Activated T-helper 9 cell treated with anti-CD3 and anti-CD28 coated beads, Interleukin-2, amount 50 U/mL, for 16 hours (primary cell): Measurements from ENCODE around the gene ZNF365.
"Not testable (repeated sequence)": the region's sequence is repeated elsewhere in the genome, so short reads cannot be mapped to it uniquely, and the experiment has no call there.

ENCODE experiments used
- DNase-seq: peaks from one replicate; pipeline ENCODE4 v3.0.0-alpha.2; 2020; ENCODE audit warnings: low read depth

The ZNF365 gene

DNA sequence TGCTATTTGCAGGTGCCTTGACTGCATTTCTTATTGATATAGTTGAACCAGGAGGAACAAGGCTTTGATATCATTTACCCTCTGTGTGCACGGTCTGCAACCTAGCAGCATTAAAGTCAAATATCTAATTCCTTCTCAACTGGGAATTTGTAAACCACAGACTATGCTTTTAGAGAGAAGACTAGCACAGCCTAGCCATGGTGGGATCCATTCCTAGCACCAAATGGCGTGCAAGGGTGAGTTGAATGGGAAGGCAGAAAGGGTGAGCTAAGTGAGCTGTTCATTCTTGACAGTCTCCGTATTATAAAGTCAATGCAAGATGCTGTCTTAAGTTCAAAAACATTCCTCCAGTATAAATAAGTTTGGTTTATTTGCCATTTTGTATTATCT lies 2.9 kb downstream of the ZNF365 start:
- DNase-seq: no peak

DNA sequence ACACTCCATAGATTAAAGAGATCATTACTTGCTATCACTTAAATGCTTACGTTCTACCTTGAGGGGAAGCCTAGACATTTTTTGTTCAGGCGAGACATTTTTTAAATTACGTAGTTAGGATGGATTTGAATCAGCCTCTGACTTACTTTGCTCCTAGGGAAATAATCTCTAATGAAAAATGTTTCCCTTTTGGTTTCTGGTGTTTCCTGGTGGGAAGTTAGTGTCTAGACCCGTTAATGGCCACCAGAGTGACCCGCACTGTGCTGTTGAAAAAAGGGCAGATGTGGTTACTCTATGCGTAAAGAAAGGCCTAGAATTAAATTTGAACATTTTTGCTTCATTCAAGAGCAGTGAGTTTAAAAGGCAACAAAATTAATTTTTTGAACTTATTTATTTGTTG lies 3.8 kb downstream of the ZNF365 start:
- DNase-seq: no peak

DNA sequence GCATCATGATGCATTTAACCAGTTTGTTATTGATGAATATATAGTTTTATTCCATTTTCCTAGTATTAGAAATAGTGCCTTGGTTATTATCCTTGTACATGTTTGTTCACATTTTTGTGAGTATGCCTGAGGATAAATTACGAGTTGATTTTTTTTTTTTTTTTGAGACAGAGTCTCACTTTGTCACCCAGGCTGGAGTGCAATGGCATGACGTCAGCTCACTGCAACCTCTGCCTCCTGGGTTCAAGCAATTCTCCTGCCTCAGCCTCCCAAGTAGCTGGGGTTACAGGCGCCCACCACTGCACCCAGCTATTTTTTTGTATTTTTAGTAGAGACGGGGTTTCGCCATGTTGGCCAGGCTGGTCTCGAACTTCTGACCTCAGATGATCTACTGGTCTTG lies 4.7 kb downstream of the ZNF365 start:
- not testable (repeated sequence) for DNase-seq

DNA sequence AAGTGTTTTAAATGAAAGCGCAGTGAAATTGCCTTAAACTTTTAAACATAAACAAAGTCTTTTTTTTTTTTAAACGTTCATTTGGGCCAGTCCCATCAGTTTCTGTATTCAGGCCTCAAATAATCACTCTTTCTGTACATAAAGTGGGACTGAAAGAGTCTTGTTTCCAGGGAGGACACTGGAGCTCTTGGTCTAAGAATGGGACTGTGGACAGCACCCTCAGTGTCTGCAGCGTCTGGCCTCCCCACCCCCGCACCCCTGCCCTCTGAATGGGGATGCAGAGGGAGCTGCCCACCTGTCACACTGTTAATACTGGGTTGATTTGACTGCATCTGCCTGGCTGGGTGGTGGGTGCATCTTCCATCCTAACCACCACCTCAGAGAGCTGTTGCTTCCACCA lies 5.2 kb downstream of the ZNF365 start:
- no peak for DNase-seq

DNA sequence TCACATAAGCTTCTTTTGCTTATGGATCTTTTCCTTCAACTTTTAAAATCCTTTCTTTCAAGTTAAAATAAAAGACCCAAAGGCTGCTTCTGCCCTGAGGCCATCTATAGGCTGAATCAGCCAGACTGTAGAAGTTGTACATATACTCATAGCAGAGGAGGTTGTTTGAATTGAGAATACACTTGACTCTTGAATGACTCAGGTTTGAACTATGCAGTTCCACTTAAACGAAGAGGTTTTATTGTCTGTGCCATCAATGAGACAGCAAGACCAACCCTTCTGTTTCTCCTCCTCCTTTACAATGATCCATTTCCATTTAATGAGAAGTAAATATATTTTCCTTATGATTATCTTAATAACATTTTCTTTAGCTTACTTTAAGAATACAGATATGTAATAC lies 5.8 kb downstream of the ZNF365 start:
- no peak for DNase-seq

DNA sequence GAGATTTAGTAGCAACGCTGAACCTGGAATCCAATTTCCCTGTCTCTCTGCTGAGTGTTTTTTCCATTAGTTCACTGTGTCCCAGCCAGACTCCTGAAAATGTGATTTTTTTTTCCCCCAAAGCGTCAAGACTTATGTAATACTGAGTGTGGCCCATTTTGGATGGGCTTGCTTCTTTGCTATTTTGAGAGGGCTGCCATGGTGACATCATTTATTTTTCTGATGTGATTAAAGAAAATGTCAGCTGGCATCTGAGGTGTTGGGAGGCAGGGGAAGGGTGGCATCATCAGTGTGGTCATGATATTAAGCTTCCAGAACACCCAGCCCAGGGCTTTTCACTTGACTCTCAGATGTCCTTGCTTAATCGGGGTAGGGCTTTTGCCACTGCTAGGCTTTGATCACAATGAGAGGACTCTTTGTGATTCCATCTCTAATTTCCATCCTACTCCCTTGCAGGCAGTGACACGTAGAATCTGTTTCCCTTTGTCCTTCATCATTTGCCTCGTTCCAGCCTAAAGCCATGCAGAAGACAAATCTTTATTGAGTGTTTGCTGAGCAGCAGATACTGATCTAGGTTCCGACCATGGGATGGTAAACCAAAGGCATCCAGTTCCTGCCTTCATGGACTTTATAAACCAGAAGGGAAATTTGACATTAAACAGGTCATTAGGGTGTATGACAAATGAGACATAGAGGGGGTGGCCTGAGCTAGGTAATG lies 7.4 kb downstream of the ZNF365 start:
- DNase-seq: no peak

DNA sequence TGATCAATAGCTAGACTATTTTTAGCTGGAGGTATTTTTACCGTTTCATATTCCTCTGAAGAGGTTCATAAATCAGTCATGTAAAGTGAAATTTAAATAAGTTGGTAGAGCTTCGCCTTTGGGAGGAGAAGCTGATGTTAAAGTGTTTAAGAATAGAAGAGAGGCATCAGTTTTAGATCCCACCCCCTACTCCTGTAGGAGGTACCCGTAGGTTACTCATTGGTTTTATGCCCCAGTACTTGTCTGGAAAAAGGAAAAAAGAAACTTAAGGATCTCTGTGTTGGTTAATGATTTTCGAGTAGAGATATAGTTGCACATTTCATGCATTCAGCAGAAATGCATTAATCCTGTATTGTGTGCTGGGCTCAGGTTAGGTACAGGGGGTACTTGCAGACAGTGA lies 8.7 kb downstream of the ZNF365 start:
- no peak for DNase-seq

DNA sequence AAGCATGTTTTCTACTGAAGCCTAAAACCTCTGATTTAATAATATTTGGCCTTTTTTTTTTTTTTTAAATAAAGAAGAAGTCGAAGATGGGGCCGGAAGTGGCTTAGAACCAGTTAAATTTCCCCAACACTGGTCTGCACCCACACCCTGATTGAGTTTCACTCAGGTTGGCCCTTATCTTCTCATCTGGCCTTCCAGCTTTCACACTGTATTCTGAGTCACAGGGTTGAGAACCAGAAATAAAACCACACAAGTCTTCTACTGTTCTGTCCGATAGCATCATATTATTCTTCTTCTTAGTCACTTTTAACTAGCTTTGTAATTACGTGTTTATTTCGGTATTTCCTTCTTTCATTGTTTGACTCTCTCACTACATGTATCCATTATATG lies 9.9 kb downstream of the ZNF365 start:
- peak; percentile 40 for DNase-seq

DNA sequence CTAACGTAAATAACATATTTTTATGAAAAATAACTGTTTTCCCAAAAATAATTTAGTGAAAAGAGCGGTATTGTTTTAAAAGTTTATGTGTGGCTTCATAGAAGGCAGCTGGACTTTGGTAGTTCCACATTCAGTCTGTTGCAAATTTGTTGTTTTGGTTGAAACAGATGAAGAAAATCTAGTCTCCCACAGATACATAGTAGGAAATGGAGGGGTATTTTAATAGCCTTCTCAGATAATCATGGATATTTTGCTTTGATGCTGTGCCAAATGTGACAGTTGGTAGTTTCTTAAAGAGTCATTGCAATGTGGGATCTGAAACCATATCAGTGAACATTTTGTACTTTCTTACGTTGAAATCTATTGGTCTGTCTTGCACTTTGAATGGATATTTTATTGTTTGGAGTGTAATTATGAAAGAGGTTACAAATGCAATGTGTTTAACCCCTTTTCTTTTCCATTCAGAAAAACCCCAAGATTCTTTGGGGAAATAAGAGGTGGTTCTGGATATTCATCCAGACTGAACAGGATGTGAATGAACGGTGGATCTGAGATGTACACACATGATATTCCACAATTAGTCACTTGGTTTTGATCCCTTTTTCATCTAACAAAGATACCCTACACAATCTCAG lies 10.4 kb downstream of the ZNF365 start:
- no peak for DNase-seq

DNA sequence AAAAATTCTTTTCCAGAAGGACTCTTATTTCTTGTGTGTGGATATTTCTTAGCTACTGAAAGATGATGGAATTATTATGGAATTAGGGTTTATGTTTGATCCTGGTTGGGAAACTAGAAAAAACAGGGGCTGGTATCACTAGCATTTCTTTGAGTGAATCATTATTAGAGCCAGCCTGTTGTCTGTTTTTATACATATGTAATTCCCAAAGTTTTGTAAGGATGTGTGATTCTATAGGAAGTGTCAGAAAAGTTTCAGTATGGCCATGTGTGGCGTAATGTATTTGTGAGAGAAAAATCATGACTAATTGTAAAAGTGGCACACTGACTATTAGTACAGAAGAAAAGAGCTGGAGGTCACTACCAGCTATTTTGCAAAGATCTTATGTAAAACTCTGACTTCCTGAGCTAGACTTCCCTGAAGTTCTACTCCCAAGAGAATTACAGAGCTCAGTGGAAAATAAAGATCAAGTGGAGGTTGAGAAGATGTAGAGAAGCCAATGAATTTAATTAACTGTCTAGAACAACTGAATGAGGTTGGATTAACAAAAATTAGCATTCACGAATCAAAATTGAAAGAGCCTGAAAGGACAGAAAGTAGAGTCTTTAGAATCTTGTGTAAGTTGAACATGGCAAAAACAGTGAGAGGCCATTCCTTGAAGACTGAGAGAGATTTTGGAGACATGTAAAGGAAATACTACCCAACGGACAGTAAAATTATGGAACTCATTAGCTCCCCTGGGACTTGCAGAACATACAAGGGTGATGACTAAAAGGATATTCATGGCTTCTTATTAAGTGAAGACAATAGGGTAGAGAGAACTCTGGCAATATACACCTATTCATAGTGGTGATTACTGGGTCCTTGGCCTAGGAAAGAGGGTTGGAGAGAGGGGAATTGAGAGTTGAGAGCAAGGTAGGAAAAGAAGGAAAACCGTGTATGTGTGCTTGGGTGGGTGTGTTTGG lies 12.5 kb downstream of the ZNF365 start:
- no peak for DNase-seq

DNA sequence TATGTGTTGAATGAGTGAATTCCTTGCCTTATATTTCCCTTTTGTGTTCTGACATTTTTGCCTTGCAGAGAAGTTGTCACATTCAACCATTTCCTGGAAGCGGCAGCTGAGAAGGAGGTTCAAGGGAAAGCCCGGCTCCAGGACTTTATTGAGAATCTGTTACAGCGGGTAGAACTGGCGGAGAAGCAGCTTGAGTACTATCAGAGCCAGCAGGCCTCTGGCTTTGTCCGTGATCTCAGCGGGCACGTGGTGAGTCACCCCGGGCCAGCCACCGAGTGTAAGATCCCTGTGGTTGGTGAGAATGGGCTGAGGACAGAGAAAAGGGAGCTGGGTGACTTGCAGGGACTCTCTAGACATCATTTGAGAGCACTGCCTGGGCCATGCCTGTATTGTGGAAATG lies 14.2 kb downstream of the ZNF365 start:
- no peak for DNase-seq

DNA sequence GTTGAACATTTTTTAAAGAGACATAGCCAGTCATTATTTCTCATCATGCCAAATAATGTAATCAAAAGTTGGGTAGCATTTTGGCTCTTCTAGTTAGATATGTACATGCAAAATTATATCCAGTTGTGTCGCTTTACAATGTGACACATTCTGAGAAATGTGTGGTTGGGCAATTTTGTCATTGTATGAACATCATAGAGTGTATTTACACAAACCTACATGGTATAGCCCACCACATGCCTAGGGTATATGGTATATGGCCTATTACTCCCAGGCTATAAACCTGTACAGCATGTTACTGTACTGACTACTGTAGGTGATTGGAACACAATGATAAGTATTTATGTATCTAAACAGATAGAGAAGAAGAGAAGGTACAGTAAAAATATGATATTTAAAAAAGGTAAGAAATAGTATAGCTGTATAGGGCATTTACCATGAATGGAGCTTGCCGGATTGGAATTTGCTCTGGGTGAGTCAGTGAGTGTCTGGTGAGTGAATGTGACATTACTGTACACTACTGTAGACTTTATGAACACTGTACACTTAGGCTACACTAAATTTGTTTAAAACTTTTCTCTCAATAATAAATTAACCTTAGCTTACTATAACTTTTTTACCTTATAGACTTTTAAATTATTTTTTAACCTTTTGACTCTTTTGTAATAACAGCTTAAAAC lies 16.5 kb downstream of the ZNF365 start:
- DNase-seq: no peak

DNA sequence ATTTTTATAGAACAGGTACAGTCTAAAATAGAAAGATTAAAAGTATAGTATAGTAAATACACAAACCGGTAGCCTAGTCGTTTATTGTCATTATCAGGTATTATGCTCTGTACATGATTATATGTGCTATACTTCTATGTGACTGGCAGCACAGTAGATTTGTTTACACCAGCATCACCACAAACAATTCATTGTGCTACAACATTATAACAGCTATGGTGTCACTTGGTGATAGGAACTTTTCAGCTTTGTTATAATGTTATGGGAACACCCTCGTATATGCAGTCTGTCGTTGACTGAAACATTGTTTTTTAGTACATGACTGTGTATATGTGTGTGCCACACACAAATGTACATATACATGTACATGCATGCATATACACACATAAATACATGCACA lies 19.1 kb downstream of the ZNF365 start:
- no peak for DNase-seq

DNA sequence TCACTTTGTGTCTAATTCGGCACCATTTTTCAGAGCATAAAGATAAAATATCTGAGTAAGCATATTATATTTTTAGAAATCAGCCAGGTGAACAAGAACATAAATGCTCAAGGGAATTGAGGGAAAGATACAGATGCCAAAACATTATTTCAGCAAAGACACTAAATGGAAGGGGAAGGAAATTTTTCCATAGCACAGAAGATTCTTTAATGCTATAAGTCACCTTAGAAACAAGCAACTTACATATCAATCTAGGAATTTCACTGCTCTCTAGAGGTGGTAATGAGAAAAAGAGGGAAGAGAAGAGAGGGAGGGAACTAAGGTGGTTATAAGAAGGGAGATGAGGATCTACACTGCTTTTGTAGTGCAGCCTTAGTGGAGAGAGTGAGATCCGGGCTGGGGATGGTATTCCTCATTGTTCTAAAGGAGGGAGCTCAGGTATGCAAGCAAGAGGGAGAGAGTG lies 20.4 kb downstream of the ZNF365 start:
- no peak for DNase-seq

DNA sequence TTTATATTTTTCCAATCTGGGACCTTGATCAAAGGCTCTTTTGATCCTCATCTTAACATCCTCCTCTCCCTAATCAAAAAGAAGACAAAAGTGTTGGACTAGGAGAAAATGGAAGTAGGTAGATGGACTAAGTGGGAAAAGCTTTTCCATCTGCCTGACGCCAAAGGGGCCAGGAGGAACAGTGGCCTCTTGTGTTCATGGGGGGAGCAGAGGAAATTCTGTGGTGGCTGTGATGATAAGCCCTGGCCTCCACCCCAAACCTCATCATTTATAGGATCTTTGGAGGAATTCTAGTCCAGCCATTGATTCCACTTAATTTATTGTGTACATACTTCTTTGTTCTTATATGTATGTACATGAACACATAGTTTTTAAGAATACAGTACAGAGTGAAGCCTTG lies 21.7 kb downstream of the ZNF365 start:
- DNase-seq: no peak

DNA sequence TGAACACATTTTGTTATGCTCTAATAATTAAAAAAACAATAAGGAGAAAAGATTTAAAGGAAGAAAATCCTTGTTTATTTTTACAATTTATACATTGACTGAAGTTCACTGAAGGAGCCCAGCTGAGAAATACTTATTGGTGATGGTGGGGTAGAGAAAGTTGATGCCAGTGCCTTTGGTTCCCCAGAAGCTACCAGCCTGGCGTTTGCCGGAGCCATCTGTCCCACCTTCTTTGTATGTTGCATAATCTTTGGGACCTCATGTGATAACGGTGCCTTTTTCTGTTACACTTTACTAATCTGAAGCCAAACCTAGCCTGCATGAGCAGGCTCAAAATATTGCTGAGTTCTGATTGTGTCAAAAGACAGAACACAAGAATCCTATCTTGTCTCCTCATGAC lies 22.7 kb downstream of the ZNF365 start:
- no peak for DNase-seq

DNA sequence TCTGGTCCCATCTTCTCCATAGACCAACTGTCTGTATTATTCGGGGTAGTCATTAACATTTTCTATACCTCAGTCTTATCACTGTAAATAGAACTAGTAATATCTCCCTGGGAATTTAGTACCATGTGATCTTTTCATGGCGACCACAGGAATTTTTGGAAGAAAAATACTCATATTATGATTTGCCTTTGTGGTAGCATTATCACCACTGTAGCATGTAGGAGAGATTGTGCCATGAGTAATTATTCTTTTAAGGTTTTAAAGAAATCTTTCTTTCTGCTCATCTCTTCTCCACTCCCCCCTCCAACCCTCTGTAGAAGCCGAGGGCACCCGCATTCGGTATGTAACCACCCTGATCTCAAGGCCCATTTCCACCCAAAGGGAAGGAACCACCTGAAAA lies 25.0 kb downstream of the ZNF365 start:
- no peak for DNase-seq

DNA sequence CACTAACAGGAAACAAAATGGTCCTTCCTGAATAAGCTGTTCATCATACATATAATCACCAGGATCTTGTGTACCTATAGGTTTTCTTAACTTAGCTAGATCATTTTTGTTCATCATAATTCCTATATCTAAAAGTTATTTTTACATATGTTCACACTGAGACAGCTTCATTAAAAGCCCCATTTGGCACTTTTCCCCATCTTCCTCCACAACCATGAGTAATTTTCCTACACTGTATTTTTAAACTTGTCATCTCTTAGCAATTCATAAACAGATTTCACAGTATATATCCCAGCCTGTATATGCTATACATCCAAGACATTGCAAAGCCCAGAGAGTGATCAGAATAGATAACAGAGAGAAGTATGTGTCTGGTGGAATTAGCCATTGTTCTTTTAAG lies 28.3 kb downstream of the ZNF365 start:
- DNase-seq: no peak

DNA sequence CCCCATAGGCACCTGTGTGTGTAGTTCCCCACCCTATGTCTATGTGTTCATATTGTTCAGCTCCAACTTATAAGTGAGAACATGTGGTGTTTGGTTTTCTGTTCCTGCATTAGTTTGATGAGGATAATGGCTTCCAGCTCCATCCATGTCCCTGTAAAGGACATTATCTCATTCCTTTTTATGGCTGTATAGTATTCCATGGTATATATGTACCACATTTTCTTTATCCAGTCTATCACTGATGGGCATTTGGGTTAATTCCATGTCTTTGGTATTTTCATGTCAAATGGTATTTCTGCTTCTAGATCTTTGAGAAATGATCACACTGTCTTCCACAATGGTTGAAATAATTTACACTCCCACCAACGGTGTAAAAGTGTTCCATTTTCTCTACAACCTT lies 36.4 kb downstream of the ZNF365 start:
- not testable (repeated sequence) for DNase-seq

DNA sequence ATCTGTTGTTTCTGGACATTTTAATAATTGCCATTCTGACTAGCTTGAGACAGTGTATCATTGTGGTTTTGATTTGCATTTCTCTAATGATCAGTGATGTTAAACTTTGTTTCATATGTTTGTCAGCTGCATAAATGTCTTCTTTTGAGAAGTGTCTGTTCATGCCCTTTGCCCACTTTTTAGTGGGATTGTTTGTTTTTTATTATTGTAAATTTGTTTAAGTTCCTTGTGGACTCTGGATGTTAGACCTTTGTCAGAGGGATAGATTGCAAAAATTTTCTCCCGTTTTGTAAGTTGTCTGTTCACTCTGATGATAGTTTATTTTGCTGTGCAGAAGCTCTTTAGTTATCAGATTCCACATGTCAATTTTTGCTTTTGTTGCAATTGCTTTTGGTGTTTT lies 36.8 kb downstream of the ZNF365 start:
- not testable (repeated sequence) for DNase-seq

DNA sequence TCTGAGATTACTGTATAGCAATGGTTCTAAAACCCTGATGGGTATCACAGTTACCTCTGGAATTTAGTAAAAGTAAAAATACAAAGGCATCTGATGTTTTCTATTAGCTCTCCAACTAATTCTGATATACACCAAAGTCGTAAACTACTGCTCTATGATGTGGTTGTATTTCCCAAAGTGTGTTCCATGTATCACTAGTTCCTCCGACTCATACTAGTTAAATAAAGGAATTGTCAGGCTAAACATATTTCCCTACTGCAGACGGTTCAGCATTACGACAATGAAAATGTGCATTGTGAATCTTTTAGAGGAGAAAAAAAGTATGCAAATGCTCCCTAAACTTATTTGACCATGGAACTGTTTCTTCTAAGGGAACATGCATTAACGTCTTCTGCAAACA lies 38.9 kb downstream of the ZNF365 start:
- no peak for DNase-seq

DNA sequence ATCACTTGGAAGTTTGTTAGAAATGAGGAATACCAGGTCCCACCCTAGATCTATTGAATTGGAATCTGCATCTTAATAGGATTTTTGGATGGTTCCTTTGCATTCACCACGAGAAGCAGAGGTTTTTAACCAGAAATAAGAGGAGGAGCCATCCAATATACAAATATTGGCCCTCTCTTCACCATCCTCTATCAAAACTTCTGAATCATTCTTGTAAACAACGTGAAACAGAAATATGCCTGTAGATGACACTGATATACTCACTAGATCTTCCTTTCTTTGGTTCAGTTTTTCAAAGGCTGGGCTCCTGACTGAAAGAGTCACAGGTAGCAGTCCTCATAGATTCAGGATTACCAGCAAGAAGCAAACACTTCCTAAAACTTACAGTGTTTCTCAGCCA lies 39.5 kb downstream of the ZNF365 start:
- no peak for DNase-seq
